Breast epithelium (tissue), 3 donors: Measurements from ENCODE around the gene MAP3K15.

Experiments used
- POLR2AphosphoS5 ChIP-seq, 3 donors: sonication (generic); formaldehyde crosslinking; IDR thresholded peaks; one replicate each; pipeline ENCODE4 v1.6.1; 2017; ENCODE audit warnings: antibody characterized with exemption in 3 of 3
- TF ChIP-seq, protein P1 (sequence below), 3 donors: fragments of 450-650 bp; IDR thresholded peaks; one replicate each; pipeline ENCODE4 v1.5.1; 2016 to 2017; ENCODE audit warnings: antibody characterized with exemption in 3 of 3, mild to moderate bottlenecking in 3 of 3, moderate library complexity in 3 of 3

- TF ChIP-seq, protein P1, sequence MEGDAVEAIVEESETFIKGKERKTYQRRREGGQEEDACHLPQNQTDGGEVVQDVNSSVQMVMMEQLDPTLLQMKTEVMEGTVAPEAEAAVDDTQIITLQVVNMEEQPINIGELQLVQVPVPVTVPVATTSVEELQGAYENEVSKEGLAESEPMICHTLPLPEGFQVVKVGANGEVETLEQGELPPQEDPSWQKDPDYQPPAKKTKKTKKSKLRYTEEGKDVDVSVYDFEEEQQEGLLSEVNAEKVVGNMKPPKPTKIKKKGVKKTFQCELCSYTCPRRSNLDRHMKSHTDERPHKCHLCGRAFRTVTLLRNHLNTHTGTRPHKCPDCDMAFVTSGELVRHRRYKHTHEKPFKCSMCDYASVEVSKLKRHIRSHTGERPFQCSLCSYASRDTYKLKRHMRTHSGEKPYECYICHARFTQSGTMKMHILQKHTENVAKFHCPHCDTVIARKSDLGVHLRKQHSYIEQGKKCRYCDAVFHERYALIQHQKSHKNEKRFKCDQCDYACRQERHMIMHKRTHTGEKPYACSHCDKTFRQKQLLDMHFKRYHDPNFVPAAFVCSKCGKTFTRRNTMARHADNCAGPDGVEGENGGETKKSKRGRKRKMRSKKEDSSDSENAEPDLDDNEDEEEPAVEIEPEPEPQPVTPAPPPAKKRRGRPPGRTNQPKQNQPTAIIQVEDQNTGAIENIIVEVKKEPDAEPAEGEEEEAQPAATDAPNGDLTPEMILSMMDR (IDR thresholded peaks at IDR 0.05): no peak
- no peak for TF ChIP-seq POLR2AphosphoS5 (IDR thresholded peaks at IDR 0.05)
Measured at GRCh38 chrX:19331831-19332230, 183.5 kb downstream of the MAP3K15 start.
